EH (cell line): ENCODE measurements around the gene CLPX.
"Not testable (repeated sequence)": the region's sequence is repeated elsewhere in the genome, so short reads cannot be mapped to it uniquely, and the experiment has no call there.

Experiments
- DNase-seq: peaks from one replicate; pipeline ENCODE4 v3.0.0-alpha.2; 2015; ENCODE audit warnings: low read depth

Gene CLPX

GRCh38 chr15:65101411-65101890 is 83.7 kb downstream of the CLPX start:
- DNase-seq = peak; percentile 58

GRCh38 chr15:65100442-65100841 is 84.7 kb downstream of the CLPX start:
- no peak for DNase-seq

GRCh38 chr15:65099801-65100200 is 85.3 kb downstream of the CLPX start:
- not testable (repeated sequence) for DNase-seq

- no peak for DNase-seq
These were observed 85.8 kb downstream of the CLPX start for GRCh38 chr15:65099336-65099735.
